Activated CD4-positive, alpha-beta T cell treated with anti-CD3 and anti-CD28 coated beads, Interleukin-2, Interleukin-4, amounts not matched to agents 100 ng/mL and 50 ng/mL, durations not matched to agents 16 hours and 8 hours (primary cell): ENCODE results near the gene TCF15.

Experiments used
- DNase-seq: peaks from one replicate; pipeline ENCODE4 v3.0.0-alpha.2; 2020; ENCODE audit warnings: low spot score

TCF15 gene

GRCh38 chr20:610130-611046 is at the start of gene TCF15:
Gene TCF15, minus strand, starts transcription at chr20:610309. Its CDS starts 72 bp downstream, at chr20:610237.
- no peak for DNase-seq

- DNase-seq: no peak
These were observed 48.7 kb upstream of the TCF15 start for GRCh38 chr20:658731-659291.

- DNase-seq: no peak
These were observed 48.1 kb upstream of the TCF15 start for GRCh38 chr20:658202-658601.

- no peak for DNase-seq
These were observed 45.9 kb upstream of the TCF15 start for GRCh38 chr20:655726-656624.

GRCh38 chr20:654417-654750 is 44.3 kb upstream of the TCF15 start:
- DNase-seq: no peak

GRCh38 chr20:653590-654416 is 43.7 kb upstream of the TCF15 start:
- DNase-seq: no peak

GRCh38 chr20:653110-653589 is 43.0 kb upstream of the TCF15 start, which contains the start of gene SRXN1:
Gene SRXN1, minus strand, starts transcription at chr20:653200. Its CDS starts 15 bp downstream, at chr20:653185.
- peak; percentile 85 for DNase-seq

- peak; percentile 18 for DNase-seq
These were observed 42.6 kb upstream of the TCF15 start for GRCh38 chr20:652615-653109.

GRCh38 chr20:651713-652614 is 41.9 kb upstream of the TCF15 start:
- no peak for DNase-seq

- DNase-seq: no peak
These were observed 40.8 kb upstream of the TCF15 start for GRCh38 chr20:650954-651353.

GRCh38 chr20:650281-650680 is 40.2 kb upstream of the TCF15 start:
- no peak for DNase-seq

- no peak for DNase-seq
These were observed 37.4 kb upstream of the TCF15 start for GRCh38 chr20:647479-648019.

GRCh38 chr20:646868-647233 is 36.7 kb upstream of the TCF15 start:
- DNase-seq: no peak

GRCh38 chr20:646107-646867 is 36.2 kb upstream of the TCF15 start:
- DNase-seq: no peak

- peak; percentile 78 for DNase-seq
These were observed 35.4 kb upstream of the TCF15 start for GRCh38 chr20:645318-646106.

- no peak for DNase-seq
These were observed 34.7 kb upstream of the TCF15 start for GRCh38 chr20:644692-645317.

GRCh38 chr20:642398-643174 is 32.5 kb upstream of the TCF15 start:
- DNase-seq: no peak
